GM21723 (cell line): ENCODE data around the gene PHB1.
A peak's percentile ranks its signal among the peaks of the same experiment; 100 is the strongest.
"Not testable (repeated sequence)": the region's sequence is repeated elsewhere in the genome, so short reads cannot be mapped to it uniquely, and the experiment has no call there.

Source experiments
- ATAC-seq: cut with Tn5 transposase; IDR thresholded peaks from one replicate; pipeline ENCODE4 v1.9.1; 2021; ENCODE audit warnings: mild to moderate bottlenecking, moderate library complexity; ENCODE audit not compliant: unreplicated experiment

The PHB1 gene

DNA sequence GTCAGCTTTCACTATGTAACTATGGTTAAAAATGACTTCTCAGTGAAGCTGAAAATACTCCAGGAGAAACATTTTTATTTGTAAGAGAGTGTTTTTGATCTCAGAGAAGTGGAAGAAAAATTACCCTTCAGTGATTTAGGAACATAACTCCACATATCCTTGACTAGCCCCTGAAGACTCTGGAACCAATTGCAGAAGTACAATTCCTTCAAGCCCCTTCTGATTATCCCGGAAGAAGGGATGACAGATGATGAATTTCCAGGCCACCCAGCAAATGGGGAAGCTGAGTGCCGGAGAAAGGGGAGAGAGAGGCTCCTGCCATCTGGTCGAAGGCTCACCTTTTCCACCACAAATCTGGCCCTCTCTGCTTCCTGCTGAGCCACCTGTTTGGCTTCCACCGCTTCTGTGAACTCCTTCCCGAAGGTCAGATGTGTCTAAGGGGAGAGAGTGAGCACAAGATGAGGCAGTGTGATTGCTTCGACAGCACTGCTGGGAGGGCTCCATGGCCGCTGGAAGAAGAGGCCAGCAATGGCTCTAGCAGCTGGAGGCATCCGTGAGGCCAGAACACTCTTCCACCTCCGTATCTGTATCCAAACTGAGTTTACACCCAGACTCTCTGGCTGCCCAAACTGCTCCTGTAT is 8.1 kb downstream of the PHB1 start:
- no peak for ATAC-seq

DNA sequence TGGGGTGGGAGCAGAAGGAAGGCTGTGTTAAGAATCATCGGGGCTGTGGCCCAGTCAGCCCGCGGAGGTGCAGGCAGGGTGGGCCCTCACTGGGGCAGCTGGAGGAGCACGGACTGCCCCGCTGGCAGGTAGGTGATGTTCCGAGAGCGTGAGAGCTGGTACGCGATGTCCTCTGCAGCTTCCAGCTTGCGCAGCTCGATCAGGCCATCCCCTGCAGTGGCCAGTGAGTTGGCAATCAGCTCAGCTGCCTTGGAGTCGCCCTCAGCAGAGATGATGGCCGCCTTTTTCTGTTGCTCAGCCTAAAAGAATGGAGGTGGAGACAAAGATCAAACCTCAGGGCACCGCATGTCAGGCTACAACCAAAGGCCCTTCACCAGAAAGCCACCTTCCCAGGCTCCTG is 9.8 kb downstream of the PHB1 start:
- ATAC-seq: no peak

DNA sequence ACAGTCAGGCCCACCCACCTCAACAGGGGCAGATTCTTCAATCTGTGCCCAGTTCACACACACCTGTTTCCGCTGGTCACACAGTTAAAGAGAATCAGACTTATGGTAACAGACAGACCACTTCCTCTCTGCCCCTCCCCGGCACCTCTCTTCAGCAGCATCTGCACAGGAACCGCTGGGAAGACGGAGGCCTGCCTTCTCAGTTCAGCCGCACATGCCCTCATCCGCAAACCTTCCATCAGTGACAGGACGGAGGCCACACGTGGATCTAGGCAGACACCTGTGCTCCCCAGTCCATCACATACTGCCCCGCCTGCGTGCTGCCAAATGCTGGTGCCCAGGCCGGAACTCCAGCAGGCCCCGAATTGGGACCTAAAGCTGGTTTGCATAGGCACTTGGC is 10.3 kb downstream of the PHB1 start:
- ATAC-seq: no peak

DNA sequence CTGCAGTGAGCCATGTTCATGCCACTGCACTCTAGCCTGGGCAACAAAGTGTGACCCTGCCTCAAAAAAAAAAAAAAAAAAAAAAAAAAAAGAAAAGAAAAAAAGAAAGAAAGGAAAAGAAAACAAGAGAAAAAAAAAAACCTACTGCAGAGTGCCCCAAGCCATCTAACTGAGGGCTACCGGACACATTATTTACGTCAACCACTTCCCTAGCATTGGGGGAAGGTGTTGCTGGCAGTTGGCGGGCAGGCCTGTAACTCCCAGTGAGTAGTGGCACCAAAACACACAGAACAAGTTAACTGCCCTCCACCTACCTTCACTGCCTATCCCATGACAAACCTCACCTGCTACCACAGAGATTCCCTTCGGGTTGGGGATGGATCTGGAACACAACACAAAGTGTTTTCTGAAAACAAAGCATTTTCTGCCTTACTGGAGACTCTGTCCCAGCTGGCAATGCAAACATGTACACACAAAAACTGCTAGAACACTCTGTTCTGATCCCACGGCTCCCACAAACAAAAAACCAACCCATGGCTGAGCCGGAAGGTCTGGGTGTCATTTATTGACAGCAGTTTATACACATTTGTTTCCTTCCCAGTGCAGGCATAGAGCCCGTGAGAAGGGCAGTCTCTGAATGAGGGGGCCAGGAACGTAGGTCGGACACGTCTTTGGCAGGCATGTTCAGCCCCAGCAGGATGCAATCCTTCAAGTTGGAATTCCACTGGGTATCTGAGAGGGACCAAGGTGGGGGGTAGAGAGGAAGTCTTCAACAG is 11.0 kb downstream of the PHB1 start:
- ATAC-seq: no peak

DNA sequence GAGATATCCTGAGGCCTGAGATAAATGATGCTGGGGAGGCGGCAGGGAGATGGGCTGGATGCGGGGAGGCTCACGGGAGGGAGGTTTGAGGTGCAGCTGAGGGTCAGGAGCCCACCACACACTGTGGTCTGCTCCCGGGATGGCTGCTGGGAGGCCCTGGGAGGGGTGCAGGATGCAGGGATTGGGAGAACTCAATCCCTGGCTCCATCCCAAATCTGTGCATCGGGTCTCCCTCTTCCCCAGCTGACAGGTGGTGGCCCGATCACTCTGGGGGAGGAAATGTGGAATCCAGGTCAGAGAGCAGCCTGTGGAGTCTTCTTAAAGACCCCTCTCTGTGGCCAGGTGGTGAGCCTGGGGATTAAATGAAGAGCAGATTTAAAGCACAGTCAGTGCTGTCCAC is 12.0 kb downstream of the PHB1 start:
- ATAC-seq: no peak

DNA sequence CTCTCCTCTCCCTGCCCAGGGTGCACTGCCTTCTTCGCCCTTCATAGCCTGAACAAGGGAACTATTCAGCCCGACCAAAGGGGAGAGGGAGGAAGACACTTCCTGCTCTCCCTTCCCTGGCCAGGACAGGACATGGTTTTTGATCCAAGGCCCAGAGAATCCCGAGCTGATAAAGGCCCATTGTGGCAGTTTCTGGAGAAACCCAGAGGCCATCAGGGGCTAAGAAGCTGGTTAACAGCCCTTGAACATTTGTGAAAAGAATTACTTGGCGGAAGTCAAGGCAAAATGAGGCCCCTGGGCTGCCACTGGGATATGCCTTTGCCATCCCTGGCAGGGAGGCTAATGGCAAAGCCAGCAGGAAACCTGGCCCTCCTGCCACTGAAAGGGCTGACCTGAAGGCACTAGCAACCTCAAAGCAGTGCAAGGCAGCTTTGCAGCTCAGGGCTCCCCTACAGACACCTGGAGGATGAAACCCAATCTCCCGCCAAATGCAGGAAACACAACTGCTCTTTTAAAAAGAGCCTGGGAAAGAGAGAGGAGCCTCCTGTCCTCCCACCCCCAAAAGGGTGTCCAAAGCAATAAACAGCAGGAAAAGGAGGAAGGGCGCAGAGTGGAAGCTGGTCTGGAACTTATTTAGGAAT is 12.6 kb downstream of the PHB1 start:
- no peak for ATAC-seq

DNA sequence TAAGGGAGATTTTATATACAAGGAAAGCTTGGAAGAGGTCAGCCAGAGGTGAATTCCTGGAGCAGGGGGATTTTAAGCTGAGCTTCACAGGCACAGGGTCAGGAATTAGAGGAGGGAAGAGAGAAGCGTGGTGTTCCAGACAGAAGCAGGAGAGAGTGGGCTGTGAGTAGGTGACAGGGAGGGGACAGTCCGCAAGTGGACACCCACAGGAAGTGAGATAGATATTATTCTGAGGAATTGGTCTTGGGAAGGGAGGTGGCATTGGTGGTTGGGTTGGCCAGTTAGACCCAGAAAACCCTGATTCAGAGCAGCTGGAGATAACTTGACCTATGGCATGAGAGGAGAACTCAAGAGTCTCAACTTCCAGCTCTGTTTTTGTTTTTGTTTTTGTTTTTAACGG is 14.7 kb downstream of the PHB1 start:
- no peak for ATAC-seq

DNA sequence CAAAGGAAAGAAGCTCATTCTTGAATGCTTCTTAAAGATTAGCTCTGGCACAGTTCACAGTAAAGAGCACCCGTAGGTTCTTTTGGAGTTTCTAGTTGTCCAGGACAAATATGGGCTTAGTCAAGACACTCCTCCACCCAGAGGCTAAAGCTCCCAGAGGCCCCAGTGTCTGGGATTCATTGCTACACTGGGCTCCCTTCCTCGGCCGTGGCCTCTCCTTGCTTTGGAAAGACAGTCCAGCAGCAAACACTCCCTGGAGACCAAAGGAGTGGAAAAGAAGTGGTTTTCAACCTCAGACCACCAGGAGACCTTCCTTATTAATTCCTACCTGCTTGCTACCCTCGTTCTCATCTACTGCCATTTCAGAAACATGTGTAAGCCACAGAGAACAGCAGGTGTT is 17.1 kb downstream of the PHB1 start:
- no peak for ATAC-seq

DNA sequence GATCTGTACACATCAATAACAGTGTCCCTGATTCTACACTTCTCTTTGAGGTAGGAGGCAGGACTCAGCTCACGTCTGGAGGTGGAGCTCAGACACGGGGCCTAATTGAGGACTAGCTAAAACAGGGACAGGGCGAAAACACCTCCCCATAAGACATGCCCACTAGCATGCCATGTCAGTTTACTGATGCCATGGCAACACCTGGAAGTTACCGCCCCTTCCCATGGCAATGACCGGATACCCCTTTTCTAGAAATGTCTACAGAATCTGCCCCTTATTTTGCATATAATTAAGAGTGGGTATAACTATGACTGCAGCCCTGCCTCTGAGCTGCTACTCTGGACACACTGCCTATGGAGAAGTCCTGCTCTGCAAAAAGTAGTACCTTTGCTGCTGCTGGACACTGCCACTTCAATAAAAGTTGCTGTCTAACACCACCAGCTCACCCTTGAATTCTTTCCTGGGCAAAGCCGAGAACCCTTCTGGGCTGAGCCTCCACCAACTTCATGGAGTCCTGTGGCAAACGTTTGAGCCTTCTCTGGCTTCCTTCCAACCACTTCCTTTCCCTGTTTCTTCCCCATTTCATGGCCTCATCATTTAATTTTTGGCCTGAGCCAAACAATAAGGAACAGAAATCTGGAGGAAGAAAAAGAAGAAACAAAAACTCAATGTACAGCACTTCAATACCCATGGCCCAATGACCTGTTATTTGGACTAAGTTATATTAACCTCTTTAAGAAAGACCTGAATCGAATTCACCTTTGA is 21.0 kb downstream of the PHB1 start:
- ATAC-seq: no peak

DNA sequence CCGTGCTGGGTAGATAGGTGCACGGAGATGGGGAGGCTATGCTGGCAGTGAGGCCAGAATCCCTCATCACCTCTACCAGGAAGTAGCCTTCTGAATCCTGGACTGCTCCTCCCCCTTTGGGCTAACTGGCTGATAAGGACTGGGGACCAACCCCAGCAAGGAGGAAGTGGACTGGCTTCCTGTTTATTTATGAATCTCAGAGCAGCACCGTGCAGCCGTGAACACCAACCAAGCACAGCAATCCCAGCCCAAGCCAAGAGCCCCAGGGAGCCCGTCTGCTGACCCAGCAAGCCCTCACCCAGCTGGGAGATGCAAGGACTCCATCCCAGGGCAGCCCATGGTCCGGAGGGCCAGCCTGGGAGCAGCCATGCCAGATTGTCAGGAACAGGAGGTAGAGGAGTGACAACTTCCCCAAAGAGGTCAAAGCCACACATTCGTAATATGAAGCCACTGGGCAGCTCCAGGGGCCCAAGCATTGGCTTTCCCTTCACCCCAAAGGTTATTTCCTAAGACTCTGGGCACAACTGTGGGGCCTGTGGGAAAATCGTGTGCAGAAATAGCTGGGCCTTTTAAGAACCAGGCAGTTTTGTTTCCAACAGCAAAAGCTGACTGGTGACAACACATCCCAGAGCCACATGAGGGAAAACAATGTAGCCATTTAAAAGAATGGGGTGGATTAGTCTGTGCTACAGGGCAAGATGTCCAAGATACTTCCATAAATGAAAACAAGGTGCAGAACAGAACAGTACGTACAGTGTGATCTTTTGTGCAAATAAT is 23.9 kb downstream of the PHB1 start:
- ATAC-seq: no peak

DNA sequence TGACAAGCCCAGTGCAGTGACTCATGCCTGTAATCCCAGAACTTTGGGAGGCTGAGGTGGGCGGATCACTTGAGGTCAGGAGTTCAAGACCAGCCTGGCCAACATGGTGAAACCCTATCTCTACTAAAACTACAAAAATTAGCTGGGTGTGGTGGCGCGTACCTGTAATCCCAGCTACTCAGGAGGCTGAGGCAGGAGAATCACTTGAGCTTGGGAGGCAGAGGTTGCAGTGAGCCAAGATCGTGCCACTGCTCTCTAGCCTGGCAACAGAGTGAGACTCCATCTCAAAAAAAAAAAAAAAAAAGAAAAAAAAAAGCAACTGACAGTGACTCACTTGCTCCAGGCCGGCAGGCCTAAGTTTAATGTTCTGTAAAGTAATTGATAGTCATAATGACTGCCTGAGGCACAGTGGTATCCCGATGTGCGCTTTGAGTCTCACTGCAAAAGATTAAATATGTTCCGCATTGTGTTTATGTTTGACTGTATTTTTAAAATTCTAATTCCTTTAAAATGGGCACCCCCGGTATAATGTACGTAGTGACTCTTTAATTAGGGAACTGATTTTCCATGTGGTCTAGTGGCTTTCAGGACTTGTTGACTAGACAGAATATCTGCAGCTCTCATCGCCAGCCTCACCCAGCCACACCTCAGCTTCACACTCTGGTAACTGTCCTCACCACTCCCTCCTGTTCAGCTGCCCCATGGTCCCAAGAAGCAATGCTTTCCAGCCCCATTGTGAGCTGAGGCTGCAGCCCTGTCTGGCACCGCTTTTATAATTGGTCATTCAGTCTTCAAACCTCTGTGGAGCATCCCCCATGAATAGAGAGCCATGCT is 25.0 kb downstream of the PHB1 start:
- not testable (repeated sequence) for ATAC-seq

DNA sequence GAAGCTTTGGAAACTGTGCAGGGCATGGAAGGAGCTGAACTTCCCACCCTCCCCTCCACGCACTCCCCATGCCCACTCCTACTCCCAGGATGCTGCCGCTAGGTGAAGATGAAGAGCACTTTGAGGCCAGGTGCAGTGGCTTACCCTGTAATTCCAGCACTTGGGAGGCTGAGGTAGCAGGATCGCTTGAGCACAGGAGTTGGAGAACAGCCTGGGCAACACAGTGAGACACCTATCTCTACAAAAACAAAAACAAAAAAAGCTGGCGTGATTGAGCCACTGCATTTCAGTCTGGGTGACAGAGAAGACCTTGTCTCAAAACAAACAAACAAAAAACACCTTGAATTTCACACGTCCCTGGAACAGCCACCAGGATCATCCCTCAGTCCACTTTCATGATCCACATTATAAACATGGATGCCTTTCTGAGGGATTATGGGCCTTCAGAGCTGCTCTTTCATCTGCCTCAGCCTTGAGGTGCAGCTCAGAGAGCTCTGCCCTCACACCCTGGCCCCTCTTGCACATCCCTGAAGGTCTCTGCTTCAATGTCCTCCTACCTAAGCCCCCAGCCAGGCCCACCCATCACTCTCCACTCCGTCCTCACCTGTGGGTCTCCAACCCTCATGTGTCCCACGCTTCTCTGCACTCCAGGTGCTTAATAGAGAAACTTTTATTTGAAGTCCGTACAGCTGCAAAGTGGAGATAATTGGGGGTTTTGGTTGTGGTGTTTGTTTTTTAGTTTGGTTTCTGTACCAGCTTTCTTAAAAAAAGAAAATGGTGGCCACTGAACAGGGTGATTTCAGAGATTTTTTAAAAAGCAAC is 25.8 kb downstream of the PHB1 start:
- ATAC-seq: no peak

DNA sequence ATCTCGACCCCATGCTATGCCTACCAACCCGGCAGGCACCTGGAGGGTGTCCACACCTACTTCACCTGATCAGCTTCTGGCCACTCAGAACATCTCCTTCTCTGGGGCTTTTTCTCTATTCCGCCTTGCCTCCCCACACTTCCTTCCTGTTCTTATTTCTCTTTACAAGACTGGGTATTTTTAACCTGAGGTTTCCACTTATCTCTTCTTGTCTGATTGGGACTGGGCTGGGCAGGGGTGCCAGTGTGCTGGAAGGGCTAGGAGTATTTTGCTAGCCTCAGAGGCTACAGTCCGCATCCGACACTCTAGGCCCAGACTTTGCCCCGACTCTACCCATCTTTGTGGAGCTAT is 26.4 kb downstream of the PHB1 start:
- peak; percentile 64 for ATAC-seq

DNA sequence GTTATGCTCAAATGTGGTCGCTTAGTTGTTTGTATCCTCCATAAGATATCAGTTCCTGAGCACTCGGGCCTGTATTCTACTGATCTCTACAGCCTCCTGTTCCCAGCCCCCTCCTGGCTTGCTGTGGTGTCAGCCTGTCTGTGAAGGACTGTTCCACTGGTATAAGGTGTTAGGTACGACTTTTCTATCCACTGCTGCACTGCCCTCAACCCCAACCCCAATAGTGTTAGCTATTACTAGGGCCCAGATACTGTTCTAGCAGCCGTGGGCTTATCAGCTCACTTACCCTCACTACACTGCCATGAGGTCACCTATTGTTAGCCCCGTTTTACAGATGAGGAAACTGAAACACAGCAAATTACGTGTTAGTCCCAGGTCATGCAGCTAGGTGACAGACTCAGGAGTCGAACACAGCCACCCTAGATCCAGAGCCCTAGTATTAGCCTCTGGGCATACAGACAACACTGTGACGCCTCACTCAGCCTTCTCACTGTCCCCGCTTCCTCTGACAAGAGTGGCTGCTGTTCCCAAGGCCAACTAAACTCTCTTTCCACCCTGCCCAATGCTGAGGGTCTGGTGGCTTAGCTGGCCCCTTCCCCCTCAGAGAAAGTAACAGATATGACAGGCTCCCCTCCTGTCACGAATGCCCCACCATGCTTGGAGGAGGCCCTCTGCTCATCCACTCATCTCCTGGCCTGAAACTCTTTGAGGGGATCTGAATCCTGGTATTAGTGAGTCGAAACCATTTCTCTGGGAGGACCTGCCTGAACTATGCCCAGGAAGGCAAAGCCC is 27.0 kb downstream of the PHB1 start:
- peak; percentile 18 for ATAC-seq

DNA sequence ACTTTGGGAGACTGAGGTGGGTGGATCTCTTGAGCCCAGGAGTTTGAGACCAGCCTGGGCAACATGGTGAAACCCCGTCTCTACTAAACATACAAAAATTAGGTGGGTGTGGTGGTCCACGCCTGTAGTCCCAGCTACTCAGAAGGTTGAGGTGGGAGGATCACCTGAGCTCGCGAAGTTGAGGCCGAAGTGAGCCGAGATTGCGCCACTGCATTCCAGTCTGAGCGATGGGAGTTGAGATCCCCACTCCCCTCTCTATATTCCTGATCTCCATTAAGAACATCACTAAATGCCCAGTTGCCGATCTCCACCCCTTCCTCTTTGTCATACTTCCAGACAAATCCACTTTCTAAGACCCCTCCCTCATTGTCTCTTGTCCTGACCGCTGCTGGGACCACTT is 28.3 kb downstream of the PHB1 start:
- ATAC-seq: no peak

DNA sequence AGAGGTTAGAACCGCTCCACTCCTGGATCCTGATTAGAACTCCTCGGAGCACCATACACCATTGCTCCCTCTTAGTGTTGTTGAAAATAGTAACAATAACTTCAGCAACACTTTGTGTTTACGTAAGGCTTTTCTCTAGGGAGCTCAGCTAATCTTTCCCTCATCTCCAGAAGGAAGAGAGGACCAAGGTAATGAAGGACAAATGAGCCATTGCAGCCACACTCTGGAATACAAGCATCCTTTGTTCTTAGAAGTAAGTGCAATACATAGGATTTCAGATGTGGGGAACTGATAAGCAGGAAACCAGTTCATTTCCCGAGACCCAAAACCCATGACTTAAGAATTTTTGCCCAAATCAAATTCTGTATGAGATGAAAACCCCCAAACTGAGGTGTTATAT is 29.7 kb downstream of the PHB1 start:
- no peak for ATAC-seq

DNA sequence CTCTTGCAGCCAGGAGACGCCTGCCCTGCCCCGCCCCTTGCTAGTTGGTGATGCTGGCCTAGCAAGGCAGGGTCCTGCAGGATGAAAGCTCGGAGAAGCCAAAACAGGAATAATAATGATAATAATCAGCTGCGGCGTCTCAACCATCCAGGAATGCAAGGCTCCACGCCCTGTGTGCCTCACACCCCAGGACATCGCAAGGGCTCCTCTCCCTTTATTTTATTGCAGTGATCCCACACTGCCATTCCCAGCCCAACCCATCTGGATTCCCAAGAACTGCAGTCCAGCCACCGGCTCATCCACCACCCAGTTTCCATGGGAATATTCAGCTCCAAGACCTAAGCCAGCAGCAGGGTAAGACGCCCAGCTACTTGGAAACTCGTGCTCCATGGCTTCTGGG is 31.6 kb downstream of the PHB1 start:
- ATAC-seq: no peak

DNA sequence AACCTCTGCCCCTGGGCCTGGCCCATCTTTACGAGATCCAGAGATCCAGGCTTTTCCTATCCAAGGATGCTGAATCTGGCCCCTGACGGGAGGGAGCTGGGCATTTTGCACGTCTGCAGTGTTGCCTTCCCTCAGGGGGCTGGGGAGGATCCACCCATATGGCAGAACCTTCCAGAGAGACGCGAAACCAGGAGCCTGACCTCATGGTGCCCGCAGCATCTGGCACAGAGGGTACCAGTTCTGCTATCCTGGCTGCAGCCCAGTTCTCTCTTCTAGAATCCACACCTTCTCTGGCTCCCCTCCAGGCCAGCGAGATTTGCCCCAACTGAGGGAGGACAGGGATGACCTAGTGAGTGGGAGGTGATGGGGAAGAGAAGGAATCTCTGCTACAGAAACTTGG is 32.1 kb downstream of the PHB1 start:
- ATAC-seq: no peak
